Measurements from ENCODE around the gene AQR.

The AQR gene

GRCh38 chr15:34900748-34901147 is 68.8 kb downstream of the AQR start:
- TF ChIP-seq POLR2AphosphoS5 (IDR thresholded peaks at IDR 0.05; ENCODE audit: low read depth, low read length) (no peak), SIN3A (IDR thresholded peaks at IDR 0.05; ENCODE audit: borderline replicate concordance, insufficient read depth, low read length) (no peak), TAF1 (IDR thresholded peaks at IDR 0.05; ENCODE audit: borderline replicate concordance, insufficient read depth, low read length) (no peak), REST (IDR thresholded peaks at IDR 0.05; ENCODE audit: insufficient read depth in 1 of 2, low read depth in 2 of 2, low read length in 2 of 2) (no peak), FOXP2 (optimal IDR thresholded peaks at IDR 0.05; ENCODE audit: borderline replicate concordance, extremely low read depth, extremely low read length, insufficient read depth) (no peak)

GRCh38 chr15:34896183-34896582 is 73.4 kb downstream of the AQR start:
- TF ChIP-seq POLR2AphosphoS5 (IDR thresholded peaks at IDR 0.05; ENCODE audit: low read depth, low read length) (no peak), REST (IDR thresholded peaks at IDR 0.05; ENCODE audit: insufficient read depth in 1 of 2, low read depth in 2 of 2, low read length in 2 of 2) (no peak), TAF1 (IDR thresholded peaks at IDR 0.05; ENCODE audit: borderline replicate concordance, insufficient read depth, low read length) (no peak), SIN3A (IDR thresholded peaks at IDR 0.05; ENCODE audit: borderline replicate concordance, insufficient read depth, low read length) (no peak), FOXP2 (optimal IDR thresholded peaks at IDR 0.05; ENCODE audit: borderline replicate concordance, extremely low read depth, extremely low read length, insufficient read depth) (no peak)

- TF ChIP-seq POLR2AphosphoS5 (IDR thresholded peaks at IDR 0.05; ENCODE audit: low read depth, low read length) (no peak), FOXP2 (optimal IDR thresholded peaks at IDR 0.05; ENCODE audit: borderline replicate concordance, extremely low read depth, extremely low read length, insufficient read depth) (no peak), SIN3A (IDR thresholded peaks at IDR 0.05; ENCODE audit: borderline replicate concordance, insufficient read depth, low read length) (no peak), TAF1 (IDR thresholded peaks at IDR 0.05; ENCODE audit: borderline replicate concordance, insufficient read depth, low read length) (no peak), REST (IDR thresholded peaks at IDR 0.05; ENCODE audit: insufficient read depth in 1 of 2, low read depth in 2 of 2, low read length in 2 of 2) (no peak)
These were observed 75.6 kb downstream of the AQR start for GRCh38 chr15:34893967-34894366.

GRCh38 chr15:34892963-34893591 is 76.5 kb downstream of the AQR start:
- no peak for TF ChIP-seq FOXP2 (optimal IDR thresholded peaks at IDR 0.05; ENCODE audit: borderline replicate concordance, extremely low read depth, extremely low read length, insufficient read depth)
- TF ChIP-seq SIN3A (IDR thresholded peaks at IDR 0.05; ENCODE audit: borderline replicate concordance, insufficient read depth, low read length), result no peak
- TF ChIP-seq POLR2AphosphoS5 (IDR thresholded peaks at IDR 0.05; ENCODE audit: low read depth, low read length), result no peak
- TF ChIP-seq REST (IDR thresholded peaks at IDR 0.05; ENCODE audit: insufficient read depth in 1 of 2, low read depth in 2 of 2, low read length in 2 of 2), result no peak
- TF ChIP-seq TAF1 (IDR thresholded peaks at IDR 0.05; ENCODE audit: borderline replicate concordance, insufficient read depth, low read length), result no peak

All from PFSK-1 (cell line).